ELR (cell line): ENCODE data around the gene GNB3.

Experiments used
- DNase-seq: peaks from one replicate; pipeline ENCODE4 v3.0.0-alpha.2; 2015; ENCODE audit warnings: low read depth

The GNB3 gene

GRCh38 chr12:6823182-6824084 lies 17.3 kb upstream of the GNB3 start:
- DNase-seq = peak; percentile 32

- DNase-seq = no peak
These were observed 16.5 kb upstream of the GNB3 start for GRCh38 chr12:6824085-6824775.

- DNase-seq = peak; percentile 75
These were observed 15.8 kb upstream of the GNB3 start for GRCh38 chr12:6824901-6825381.

GRCh38 chr12:6825398-6826124 lies 15.2 kb upstream of the GNB3 start:
- DNase-seq = peak; percentile 88

- DNase-seq = no peak
These were observed 14.5 kb upstream of the GNB3 start for GRCh38 chr12:6826125-6826733.

- no peak for DNase-seq
These were observed 13.8 kb upstream of the GNB3 start for GRCh38 chr12:6826734-6827436.

- peak; percentile 87 for DNase-seq
These were observed 13.3 kb upstream of the GNB3 start for GRCh38 chr12:6827437-6827911.

GRCh38 chr12:6827982-6828780 lies 12.5 kb upstream of the GNB3 start, which contains the start of gene P3H3:
Gene P3H3, plus strand, starts transcription at chr12:6828407. Its CDS starts 34 bp downstream, at chr12:6828441.
- peak; percentile 76 for DNase-seq

GRCh38 chr12:6828781-6829535 lies 11.8 kb upstream of the GNB3 start:
- peak; percentile 56 for DNase-seq

GRCh38 chr12:6829536-6830220 lies 11.0 kb upstream of the GNB3 start:
- peak; percentile 66 for DNase-seq

GRCh38 chr12:6830286-6830890 lies 10.3 kb upstream of the GNB3 start:
- DNase-seq = no peak

GRCh38 chr12:6830999-6831398 lies 9.7 kb upstream of the GNB3 start:
- DNase-seq = no peak

- no peak for DNase-seq
These were observed 9.2 kb upstream of the GNB3 start for GRCh38 chr12:6831450-6831995.

- no peak for DNase-seq
These were observed 8.6 kb upstream of the GNB3 start for GRCh38 chr12:6832125-6832524.

- DNase-seq = no peak
These were observed 7.4 kb upstream of the GNB3 start for GRCh38 chr12:6833189-6833890.

GRCh38 chr12:6834254-6834653 lies 6.5 kb upstream of the GNB3 start:
- no peak for DNase-seq

- no peak for DNase-seq
These were observed 5.9 kb upstream of the GNB3 start for GRCh38 chr12:6834873-6835272.

GRCh38 chr12:6836851-6837250 lies 3.9 kb upstream of the GNB3 start:
- no peak for DNase-seq
